22Rv1 (cell line): ENCODE data around the gene FNIP1.
"Not testable (repeated sequence)": the region's sequence is repeated elsewhere in the genome, so short reads cannot be mapped to it uniquely, and the experiment has no call there.

Experiments
- H3K27ac ChIP-seq: fragments of 450-650 bp; 2 replicates; pipeline ENCODE4 v1.5.1; 2017
- CTCF ChIP-seq: fragments of 450-650 bp; IDR thresholded peaks from 2 replicates; pipeline ENCODE4 v1.5.1; 2017; ENCODE audit warnings: mild to moderate bottlenecking
- ZFX ChIP-seq: fragments of 450-650 bp; IDR thresholded peaks from 2 replicates; pipeline ENCODE4 v1.6.1; 2017; ENCODE audit warnings: antibody characterized with exemption, borderline replicate concordance

The FNIP1 gene

GRCh38 chr5:131796793-131797693 lies at the start of gene FNIP1:
Gene FNIP1 (minus strand): TSS chr5:131797017. CDS start chr5:131796921, 96 bp downstream.
- no peak for TF ChIP-seq CTCF
- no peak for TF ChIP-seq ZFX
- H3K27ac ChIP-seq, result peak within 1 kb of the TSS; percentile 77

GRCh38 chr5:131846536-131846935 lies 49.7 kb upstream of the FNIP1 start:
- no peak overlapping the region for H3K27ac ChIP-seq
- TF ChIP-seq ZFX (no peak), CTCF (no peak)

GRCh38 chr5:131845828-131846227 lies 49.0 kb upstream of the FNIP1 start:
- H3K27ac ChIP-seq, result no peak overlapping the region
- no peak for TF ChIP-seq CTCF
- no peak for TF ChIP-seq ZFX

GRCh38 chr5:131842971-131843370 lies 46.2 kb upstream of the FNIP1 start:
- H3K27ac ChIP-seq, result not testable (repeated sequence)

- H3K27ac ChIP-seq, result not testable (repeated sequence)
Measured at GRCh38 chr5:131832702-131833101, 35.9 kb upstream of the FNIP1 start.

GRCh38 chr5:131825404-131826013 lies 28.7 kb upstream of the FNIP1 start:
- TF ChIP-seq CTCF, result no peak
- no peak overlapping the region for H3K27ac ChIP-seq

- H3K27ac ChIP-seq, result no peak overlapping the region
- no peak for TF ChIP-seq CTCF
- TF ChIP-seq ZFX, result no peak
Measured at GRCh38 chr5:131824631-131825030, 27.8 kb upstream of the FNIP1 start.

- no peak for TF ChIP-seq ZFX
- TF ChIP-seq CTCF, result no peak
- H3K27ac ChIP-seq, result no peak overlapping the region
Measured at GRCh38 chr5:131821221-131821620, 24.4 kb upstream of the FNIP1 start.
